IMR-90 (cell line): ENCODE data around the gene CCDC150.

Experiments used
- NFE2L2 ChIP-seq: fragments of 150-350 bp; IDR thresholded peaks from 2 replicates; pipeline ENCODE4 v1.6.1; 2016; ENCODE audit warnings: low read depth, mild to moderate bottlenecking, low read length
- TF ChIP-seq, protein P1 (sequence below): fragments of 150-350 bp; IDR thresholded peaks from 2 replicates; pipeline ENCODE4 v1.6.1; 2017; ENCODE audit warnings: mild to moderate bottlenecking, antibody characterized with exemption, low read length, low read depth
- TF ChIP-seq, protein P2 (sequence below): conservative IDR thresholded peaks from 2 replicates; pipeline ENCODE4 v1.5.1; 2012; ENCODE audit warnings: mild to moderate bottlenecking, low read depth, low read length, improper control_type of control experiment

DNA sequence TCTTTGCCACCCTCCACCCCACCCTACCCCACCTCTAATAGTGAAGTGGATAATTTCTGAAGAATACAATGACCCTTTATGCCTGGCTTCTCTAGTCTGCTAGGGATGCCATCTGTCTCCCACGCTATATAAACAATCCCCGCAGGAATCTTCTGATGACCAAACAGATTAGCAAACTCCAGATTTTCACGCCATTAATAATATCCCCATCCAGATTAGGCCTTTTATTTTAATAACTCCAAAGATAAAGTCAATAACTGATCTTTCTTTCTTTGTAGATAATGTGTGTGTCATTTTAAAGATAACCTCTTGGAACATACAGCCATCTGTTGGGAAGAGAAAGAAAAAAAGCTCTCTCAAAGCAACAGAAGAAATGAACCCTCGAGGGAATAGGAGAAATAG, 47.9 kb upstream of the CCDC150 start:
- TF ChIP-seq, protein P1, sequence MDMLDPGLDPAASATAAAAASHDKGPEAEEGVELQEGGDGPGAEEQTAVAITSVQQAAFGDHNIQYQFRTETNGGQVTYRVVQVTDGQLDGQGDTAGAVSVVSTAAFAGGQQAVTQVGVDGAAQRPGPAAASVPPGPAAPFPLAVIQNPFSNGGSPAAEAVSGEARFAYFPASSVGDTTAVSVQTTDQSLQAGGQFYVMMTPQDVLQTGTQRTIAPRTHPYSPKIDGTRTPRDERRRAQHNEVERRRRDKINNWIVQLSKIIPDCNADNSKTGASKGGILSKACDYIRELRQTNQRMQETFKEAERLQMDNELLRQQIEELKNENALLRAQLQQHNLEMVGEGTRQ: no peak
- TF ChIP-seq, protein P2, sequence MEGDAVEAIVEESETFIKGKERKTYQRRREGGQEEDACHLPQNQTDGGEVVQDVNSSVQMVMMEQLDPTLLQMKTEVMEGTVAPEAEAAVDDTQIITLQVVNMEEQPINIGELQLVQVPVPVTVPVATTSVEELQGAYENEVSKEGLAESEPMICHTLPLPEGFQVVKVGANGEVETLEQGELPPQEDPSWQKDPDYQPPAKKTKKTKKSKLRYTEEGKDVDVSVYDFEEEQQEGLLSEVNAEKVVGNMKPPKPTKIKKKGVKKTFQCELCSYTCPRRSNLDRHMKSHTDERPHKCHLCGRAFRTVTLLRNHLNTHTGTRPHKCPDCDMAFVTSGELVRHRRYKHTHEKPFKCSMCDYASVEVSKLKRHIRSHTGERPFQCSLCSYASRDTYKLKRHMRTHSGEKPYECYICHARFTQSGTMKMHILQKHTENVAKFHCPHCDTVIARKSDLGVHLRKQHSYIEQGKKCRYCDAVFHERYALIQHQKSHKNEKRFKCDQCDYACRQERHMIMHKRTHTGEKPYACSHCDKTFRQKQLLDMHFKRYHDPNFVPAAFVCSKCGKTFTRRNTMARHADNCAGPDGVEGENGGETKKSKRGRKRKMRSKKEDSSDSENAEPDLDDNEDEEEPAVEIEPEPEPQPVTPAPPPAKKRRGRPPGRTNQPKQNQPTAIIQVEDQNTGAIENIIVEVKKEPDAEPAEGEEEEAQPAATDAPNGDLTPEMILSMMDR: no peak
- TF ChIP-seq NFE2L2: no peak
